Measurements from ENCODE around the gene ATP5F1D.

The ATP5F1D gene

GRCh38 chr19:1216756-1217155, 24.8 kb upstream of the ATP5F1D start:
- Mint-ChIP-seq H3K27ac (peak overlapping the region; percentile 55), H3K36me3 (ENCODE audit: low read depth) (peaks cover 9% of the 10 kb centered on the region), H3K27me3 (no peaks in the 10 kb centered on the region), H3K4me1 (ENCODE audit: low read depth) (peaks cover 16% of the 10 kb centered on the region), H3K4me3 (no peak overlapping the region), H3K9me3 (no peaks in the 10 kb centered on the region)

GRCh38 chr19:1217366-1217765, 24.2 kb upstream of the ATP5F1D start:
- Mint-ChIP-seq H3K27ac (peak overlapping the region; percentile 55), H3K27me3 (no peaks in the 10 kb centered on the region), H3K36me3 (ENCODE audit: low read depth) (peaks cover 9% of the 10 kb centered on the region), H3K4me3 (no peak overlapping the region), H3K9me3 (no peaks in the 10 kb centered on the region), H3K4me1 (ENCODE audit: low read depth) (peaks cover 14% of the 10 kb centered on the region)

- H3K27me3 Mint-ChIP-seq = no peaks in the 10 kb centered on the region
- no peak overlapping the region for H3K27ac Mint-ChIP-seq
- peaks cover under 1% of the 10 kb centered on the region for H3K36me3 Mint-ChIP-seq (ENCODE audit: low read depth)
- H3K4me3 Mint-ChIP-seq = no peak overlapping the region
- H3K4me1 Mint-ChIP-seq (ENCODE audit: low read depth) = peaks cover 4% of the 10 kb centered on the region
- no peaks in the 10 kb centered on the region for H3K9me3 Mint-ChIP-seq
Observed at GRCh38 chr19:1218751-1219567, 22.6 kb upstream of the ATP5F1D start.

- Mint-ChIP-seq H3K27me3 (no peaks in the 10 kb centered on the region), H3K9me3 (no peaks in the 10 kb centered on the region), H3K4me3 (no peak overlapping the region), H3K4me1 (ENCODE audit: low read depth) (no peaks in the 10 kb centered on the region), H3K36me3 (ENCODE audit: low read depth) (no peaks in the 10 kb centered on the region), H3K27ac (no peak overlapping the region)
Observed at GRCh38 chr19:1219786-1220476, 21.6 kb upstream of the ATP5F1D start.

GRCh38 chr19:1220477-1220930, 21.0 kb upstream of the ATP5F1D start:
- no peaks in the 10 kb centered on the region for H3K27me3 Mint-ChIP-seq
- no peaks in the 10 kb centered on the region for H3K9me3 Mint-ChIP-seq
- no peak overlapping the region for H3K27ac Mint-ChIP-seq
- no peak overlapping the region for H3K4me3 Mint-ChIP-seq
- no peaks in the 10 kb centered on the region for H3K4me1 Mint-ChIP-seq (ENCODE audit: low read depth)
- H3K36me3 Mint-ChIP-seq (ENCODE audit: low read depth) = no peaks in the 10 kb centered on the region

GRCh38 chr19:1220976-1221903, 20.3 kb upstream of the ATP5F1D start:
- Mint-ChIP-seq H3K4me3 (no peak overlapping the region), H3K9me3 (no peaks in the 10 kb centered on the region), H3K27ac (no peak overlapping the region), H3K4me1 (ENCODE audit: low read depth) (no peaks in the 10 kb centered on the region), H3K27me3 (no peaks in the 10 kb centered on the region), H3K36me3 (ENCODE audit: low read depth) (no peaks in the 10 kb centered on the region)

DNA sequence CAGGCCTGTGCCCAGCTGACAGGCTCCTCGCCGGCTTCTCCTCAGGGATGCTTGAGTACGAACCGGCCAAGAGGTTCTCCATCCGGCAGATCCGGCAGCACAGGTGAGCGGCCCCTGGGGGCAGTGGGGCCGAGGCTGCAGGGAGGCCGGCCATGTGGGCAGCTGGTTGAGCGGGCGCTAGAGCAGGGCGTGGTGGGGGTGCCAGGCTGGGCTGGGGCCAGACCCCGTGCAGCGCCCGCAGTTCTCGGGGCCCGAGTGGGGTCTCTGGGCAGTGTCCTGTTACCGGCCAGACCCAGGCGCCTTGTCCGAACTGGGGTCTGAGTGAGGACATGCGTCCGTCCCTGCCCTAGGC, 19.7 kb upstream of the ATP5F1D start:
- no peak overlapping the region for H3K27ac Mint-ChIP-seq
- no peaks in the 10 kb centered on the region for H3K4me1 Mint-ChIP-seq (ENCODE audit: low read depth)
- no peaks in the 10 kb centered on the region for H3K36me3 Mint-ChIP-seq (ENCODE audit: low read depth)
- no peaks in the 10 kb centered on the region for H3K9me3 Mint-ChIP-seq
- no peak overlapping the region for H3K4me3 Mint-ChIP-seq
- no peaks in the 10 kb centered on the region for H3K27me3 Mint-ChIP-seq

GRCh38 chr19:1222394-1222793, 19.2 kb upstream of the ATP5F1D start:
- Mint-ChIP-seq H3K36me3 (ENCODE audit: low read depth) (no peaks in the 10 kb centered on the region), H3K9me3 (no peaks in the 10 kb centered on the region), H3K4me3 (no peak overlapping the region), H3K27me3 (no peaks in the 10 kb centered on the region), H3K4me1 (ENCODE audit: low read depth) (no peaks in the 10 kb centered on the region), H3K27ac (no peak overlapping the region)

DNA sequence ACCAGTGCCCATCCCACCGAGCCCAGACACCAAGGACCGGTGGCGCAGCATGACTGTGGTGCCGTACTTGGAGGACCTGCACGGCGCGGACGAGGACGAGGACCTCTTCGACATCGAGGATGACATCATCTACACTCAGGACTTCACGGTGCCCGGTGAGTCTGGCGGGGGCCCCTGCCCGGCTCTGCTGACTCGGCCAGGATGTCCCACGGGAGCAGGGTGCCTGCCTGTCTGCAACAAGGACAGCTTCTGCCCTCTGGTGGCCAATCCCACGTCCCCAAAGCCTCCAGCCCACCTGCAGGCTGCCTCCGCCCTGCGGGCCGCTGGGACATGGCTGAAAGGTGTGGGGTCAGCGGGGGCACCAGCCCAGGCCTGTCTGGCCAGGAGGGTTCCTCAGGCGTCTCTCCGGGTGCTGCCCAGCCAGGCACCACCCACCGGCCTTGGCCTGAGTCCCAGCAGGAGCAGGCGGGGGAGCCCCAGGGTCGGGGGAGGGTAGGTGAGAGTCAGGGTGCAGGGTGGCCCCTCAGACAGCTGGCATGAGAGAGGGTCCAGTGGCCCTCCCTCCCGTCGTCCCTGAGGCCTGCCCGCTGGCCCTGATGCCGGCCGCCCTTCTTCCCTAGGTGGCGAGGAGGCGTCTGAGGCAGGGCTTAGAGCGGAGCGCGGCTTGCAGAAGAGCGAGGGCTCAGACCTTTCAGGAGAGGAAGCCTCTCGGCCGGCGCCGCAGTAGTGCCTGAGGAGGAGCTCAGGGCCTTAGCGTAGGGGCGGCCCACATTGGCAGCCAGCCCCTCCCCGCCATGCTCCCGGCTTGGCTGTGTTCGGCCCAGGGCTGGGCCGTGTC, 18.3 kb upstream of the ATP5F1D start:
- H3K4me1 Mint-ChIP-seq (ENCODE audit: low read depth) = no peaks in the 10 kb centered on the region
- H3K9me3 Mint-ChIP-seq = no peaks in the 10 kb centered on the region
- H3K27ac Mint-ChIP-seq = no peak overlapping the region
- no peaks in the 10 kb centered on the region for H3K27me3 Mint-ChIP-seq
- H3K4me3 Mint-ChIP-seq = no peak overlapping the region
- no peaks in the 10 kb centered on the region for H3K36me3 Mint-ChIP-seq (ENCODE audit: low read depth)

DNA sequence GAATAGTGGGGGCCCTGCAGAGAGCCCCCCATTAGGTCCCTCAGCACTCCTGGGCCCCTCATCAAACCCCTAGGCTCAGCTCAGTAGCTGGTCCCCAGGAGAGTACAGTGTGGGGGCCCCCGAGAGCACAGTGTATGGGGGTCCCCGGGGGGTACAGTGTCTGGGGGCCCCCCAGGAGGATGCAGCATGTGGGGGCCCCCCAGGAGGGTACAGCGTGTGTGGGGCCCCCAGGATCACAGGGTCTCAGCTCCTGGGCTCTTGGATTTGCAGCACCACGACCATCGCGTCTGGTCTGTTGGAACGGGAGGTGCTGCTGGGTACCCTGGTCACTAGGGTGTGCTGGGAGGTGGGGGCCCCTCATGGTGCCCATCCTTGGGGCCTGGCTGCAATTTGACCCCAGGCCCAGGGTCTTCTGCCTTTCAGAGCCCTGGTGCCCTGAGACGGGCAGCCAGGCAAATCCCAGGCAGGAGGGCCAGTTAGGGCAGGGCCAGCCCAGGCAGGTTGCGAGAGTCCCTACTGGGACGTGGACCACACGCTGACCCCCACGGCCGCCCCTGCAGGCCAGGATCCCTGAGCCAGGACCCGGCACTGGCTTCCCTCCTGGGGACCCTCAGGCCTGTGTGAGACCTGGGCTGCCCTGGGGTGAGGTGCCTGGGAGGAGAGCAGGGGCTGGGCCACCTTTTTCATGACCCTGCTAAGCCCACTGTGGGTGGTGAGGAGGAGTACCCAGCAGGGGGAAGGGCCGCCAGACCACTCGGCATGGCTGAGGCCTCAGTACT, 17.3 kb upstream of the ATP5F1D start:
- Mint-ChIP-seq H3K4me1 (ENCODE audit: low read depth) (no peaks in the 10 kb centered on the region), H3K36me3 (ENCODE audit: low read depth) (no peaks in the 10 kb centered on the region), H3K27me3 (no peaks in the 10 kb centered on the region), H3K4me3 (no peak overlapping the region), H3K27ac (no peak overlapping the region), H3K9me3 (no peaks in the 10 kb centered on the region)

- Mint-ChIP-seq H3K36me3 (ENCODE audit: low read depth) (no peaks in the 10 kb centered on the region), H3K9me3 (no peaks in the 10 kb centered on the region), H3K27ac (no peak overlapping the region), H3K27me3 (no peaks in the 10 kb centered on the region), H3K4me1 (ENCODE audit: low read depth) (no peaks in the 10 kb centered on the region), H3K4me3 (no peak overlapping the region)
Observed at GRCh38 chr19:1224847-1225246, 16.7 kb upstream of the ATP5F1D start.

- Mint-ChIP-seq H3K4me3 (no peak overlapping the region), H3K9me3 (no peaks in the 10 kb centered on the region), H3K27ac (no peak overlapping the region), H3K4me1 (ENCODE audit: low read depth) (no peaks in the 10 kb centered on the region), H3K27me3 (no peaks in the 10 kb centered on the region), H3K36me3 (ENCODE audit: low read depth) (no peaks in the 10 kb centered on the region)
Observed at GRCh38 chr19:1225440-1226226, 15.9 kb upstream of the ATP5F1D start.

DNA sequence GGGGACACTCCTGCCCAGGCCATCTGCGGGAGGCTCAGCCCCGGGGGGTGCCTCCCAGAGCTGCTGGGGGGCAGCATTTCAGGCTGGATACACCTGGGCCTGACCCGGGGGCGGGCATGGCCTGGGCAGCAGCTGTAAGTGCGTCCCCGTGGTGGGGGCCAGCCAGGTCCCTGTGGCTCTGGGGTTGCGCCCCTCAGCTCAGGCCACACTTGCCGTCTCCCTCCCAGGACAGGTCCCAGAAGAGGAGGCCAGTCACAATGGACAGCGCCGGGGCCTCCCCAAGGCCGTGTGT, 15.4 kb upstream of the ATP5F1D start:
- Mint-ChIP-seq H3K27me3 (no peaks in the 10 kb centered on the region), H3K9me3 (no peaks in the 10 kb centered on the region), H3K4me3 (no peak overlapping the region), H3K27ac (no peak overlapping the region), H3K36me3 (ENCODE audit: low read depth) (no peaks in the 10 kb centered on the region), H3K4me1 (ENCODE audit: low read depth) (no peaks in the 10 kb centered on the region)
